ENCODE measurements around the gene ATF6. TPM values are rescaled to one million over a fixed set of nuclear protein-coding genes. Genes with fewer than 3 reads are reported as not detected.

ATF6 gene
- total RNA-seq, 2 donors from 2014 or later, result 14.4 to 19.8 TPM

GRCh38 chr1:161989108-161989507, 223.0 kb downstream of the ATF6 start:
- Histone ChIP-seq H3K36me3 (ENCODE audit: control insufficient read depth, insufficient read depth, low read length) (no peaks in the 10 kb centered on the region), H3K27me3 (ENCODE audit: control insufficient read depth, insufficient read depth, low read length, poor library complexity, severe bottlenecking) (no peaks in the 10 kb centered on the region), H3K9me3 (ENCODE audit: control insufficient read depth, low read length) (peaks cover 7% of the 10 kb centered on the region), H3K9ac (ENCODE audit: extremely low read depth, low read length, poor library complexity, severe bottlenecking) (no peak overlapping the region), H3K27ac (ENCODE audit: low read depth, low read length) (no peak overlapping the region), H3K4me3 (ENCODE audit: low read length) (no peak overlapping the region), H3K4me1 (ENCODE audit: control insufficient read depth, insufficient read depth, low read length) (no peaks in the 10 kb centered on the region)
- H3K9me3 Mint-ChIP-seq, result peaks cover 6% of the 10 kb centered on the region
- no peak for DNase-seq
- no peaks in the 10 kb centered on the region for H3K36me3 Mint-ChIP-seq (ENCODE audit: low read depth)
- H3K27me3 Mint-ChIP-seq (ENCODE audit: insufficient read depth), result no peaks in the 10 kb centered on the region
- H3K4me1 Mint-ChIP-seq, result no peaks in the 10 kb centered on the region
- no peak overlapping the region for H3K4me3 Mint-ChIP-seq
- no peak overlapping the region for H3K27ac Mint-ChIP-seq
- peak; percentile 35 for TF ChIP-seq CTCF (conservative IDR thresholded peaks at IDR 0.05)

DNA sequence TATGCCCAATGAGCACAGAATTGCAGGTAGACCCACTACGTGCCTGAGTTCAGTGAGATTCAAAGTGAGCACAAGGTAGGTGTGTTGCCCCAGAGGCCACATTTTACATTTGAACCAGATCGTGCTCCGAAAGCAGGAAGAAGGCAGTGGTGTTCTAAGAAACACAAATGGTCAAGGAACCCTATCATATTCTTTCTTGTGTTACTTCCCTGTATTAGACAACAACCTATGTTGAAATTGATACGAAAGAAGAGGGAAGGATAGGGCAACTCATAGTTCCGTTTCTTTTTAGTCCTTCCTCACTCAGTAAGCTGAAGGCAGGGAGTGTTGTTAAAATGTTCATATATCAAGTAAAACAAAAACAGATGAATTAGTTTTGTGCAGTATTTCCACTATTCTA, 223.7 kb downstream of the ATF6 start:
- Mint-ChIP-seq H3K4me1 (no peaks in the 10 kb centered on the region), H3K36me3 (ENCODE audit: low read depth) (no peaks in the 10 kb centered on the region), H3K4me3 (no peak overlapping the region), H3K9me3 (peaks cover 6% of the 10 kb centered on the region), H3K27me3 (ENCODE audit: insufficient read depth) (no peaks in the 10 kb centered on the region), H3K27ac (no peak overlapping the region)
- Histone ChIP-seq H3K4me1 (ENCODE audit: control insufficient read depth, insufficient read depth, low read length) (no peaks in the 10 kb centered on the region), H3K36me3 (ENCODE audit: control insufficient read depth, insufficient read depth, low read length) (no peaks in the 10 kb centered on the region), H3K9ac (ENCODE audit: extremely low read depth, low read length, poor library complexity, severe bottlenecking) (no peak overlapping the region), H3K4me3 (ENCODE audit: low read length) (no peak overlapping the region), H3K9me3 (ENCODE audit: control insufficient read depth, low read length) (peaks cover 7% of the 10 kb centered on the region), H3K27me3 (ENCODE audit: control insufficient read depth, insufficient read depth, low read length, poor library complexity, severe bottlenecking) (no peaks in the 10 kb centered on the region), H3K27ac (ENCODE audit: low read depth, low read length) (no peak overlapping the region)
- DNase-seq, result no peak
- 89 to 93% methylated on average over 3 to 5 of the region's 5 CpGs for WGBS, 2 experiments (ENCODE audit: insufficient coverage in 1 of 2, insufficient read length in 1 of 2)
- no peak for TF ChIP-seq CTCF (conservative IDR thresholded peaks at IDR 0.05)

DNA sequence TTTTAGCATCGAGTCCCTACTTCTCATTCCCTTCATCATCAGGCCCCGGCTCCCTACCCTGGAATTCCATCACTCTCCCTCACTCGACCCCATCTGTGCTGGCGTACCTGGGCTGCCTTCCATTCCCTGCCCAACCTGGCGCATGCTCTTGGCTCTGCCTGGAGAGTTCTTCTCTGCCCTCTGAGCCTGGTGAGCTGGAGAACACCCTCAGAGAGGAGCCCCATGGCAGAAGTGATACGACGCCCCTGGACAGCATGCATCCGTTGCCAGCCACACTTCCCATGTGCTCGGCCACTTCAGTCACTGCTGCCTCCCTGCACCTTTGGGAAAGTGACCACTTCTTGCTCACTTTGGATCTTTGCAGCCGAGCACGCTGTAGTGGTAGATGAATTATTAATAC, 227.5 kb downstream of the ATF6 start:
- peaks cover 6% of the 10 kb centered on the region for H3K9me3 Mint-ChIP-seq
- no peaks in the 10 kb centered on the region for H3K9me3 ChIP-seq (ENCODE audit: control insufficient read depth, low read length)
- H3K27me3 ChIP-seq (ENCODE audit: control insufficient read depth, insufficient read depth, low read length, poor library complexity, severe bottlenecking), result no peaks in the 10 kb centered on the region
- H3K27me3 Mint-ChIP-seq (ENCODE audit: insufficient read depth), result no peaks in the 10 kb centered on the region
- H3K4me1 Mint-ChIP-seq, result no peaks in the 10 kb centered on the region
- H3K36me3 Mint-ChIP-seq (ENCODE audit: low read depth), result no peaks in the 10 kb centered on the region
- H3K4me3 Mint-ChIP-seq, result no peak overlapping the region
- H3K9ac ChIP-seq (ENCODE audit: extremely low read depth, low read length, poor library complexity, severe bottlenecking), result no peak overlapping the region
- TF ChIP-seq CTCF (conservative IDR thresholded peaks at IDR 0.05), result no peak
- H3K36me3 ChIP-seq (ENCODE audit: control insufficient read depth, insufficient read depth, low read length), result no peaks in the 10 kb centered on the region
- no peak for DNase-seq
- H3K27ac ChIP-seq (ENCODE audit: low read depth, low read length), result no peak overlapping the region
- 84 to 88% methylated on average over 8 to 11 of the region's 11 CpGs for WGBS, 2 experiments (ENCODE audit: insufficient coverage in 1 of 2, insufficient read length in 1 of 2)
- H3K4me3 ChIP-seq (ENCODE audit: low read length), result no peak overlapping the region
- H3K27ac Mint-ChIP-seq, result no peak overlapping the region
- H3K4me1 ChIP-seq (ENCODE audit: control insufficient read depth, insufficient read depth, low read length), result no peaks in the 10 kb centered on the region
